Neural progenitor cell (in vitro differentiated cells): ENCODE data around the gene RNF14. TPM values are rescaled to one million over a fixed set of nuclear protein-coding genes. Genes with fewer than 3 reads are reported as not detected.
A peak's percentile ranks its signal among the peaks of the same experiment; 100 is the strongest.

Source experiments
- DNase-seq: peaks from one replicate; pipeline ENCODE4 v3.0.0-alpha.2; 2016; ENCODE audit warnings: low spot score
- H2AFZ ChIP-seq: fragments of 200-600 bp; sonication (generic); replicated peaks from 2 replicates; pipeline ENCODE4 v1.6.1; 2016; ENCODE audit warnings: antibody characterized with exemption
- H3F3A ChIP-seq: fragments of 200-600 bp; sonication (generic); 2 replicates; pipeline ENCODE4 v1.6.1; 2016; ENCODE audit warnings: antibody characterized with exemption, low read depth
- H3K27ac ChIP-seq: fragments of 200-600 bp; sonication (generic); 2 replicates; pipeline ENCODE4 v1.5.1; 2016; ENCODE audit warnings: mild to moderate bottlenecking
- H3K27me3 ChIP-seq: fragments of 200-600 bp; sonication (generic); 2 replicates; pipeline ENCODE4 v1.6.1; 2016; ENCODE audit warnings: mild to moderate bottlenecking, moderate library complexity
- H3K36me3 ChIP-seq: fragments of 200-600 bp; sonication (generic); 2 replicates; pipeline ENCODE4 v1.5.1; 2016
- H3K4me1 ChIP-seq: fragments of 200-600 bp; sonication (generic); 2 replicates; pipeline ENCODE4 v1.6.1; 2016; ENCODE audit warnings: mixed run types
- H3K4me2 ChIP-seq: fragments of 200-600 bp; sonication (generic); 2 replicates; pipeline ENCODE4 v1.6.1; 2016
- H3K4me3 ChIP-seq: fragments of 200-600 bp; sonication (generic); 2 replicates; pipeline ENCODE4 v1.5.1; 2016
- H3K79me2 ChIP-seq: fragments of 200-600 bp; sonication (generic); 2 replicates; pipeline ENCODE4 v1.6.1; 2016; ENCODE audit warnings: low read depth
- H3K9ac ChIP-seq: fragments of 200-600 bp; sonication (generic); 2 replicates; pipeline ENCODE4 v1.6.1; 2016
- H3K9me3 ChIP-seq: fragments of 200-600 bp; sonication (generic); 2 replicates; pipeline ENCODE4 v1.5.1; 2016; ENCODE audit warnings: low read depth
- H4K20me1 ChIP-seq: fragments of 200-600 bp; sonication (generic); 2 replicates; pipeline ENCODE4 v1.6.1; 2016; ENCODE audit warnings: low read depth
- H3K27ac Mint-ChIP-seq: 3 replicates; pipeline ENCODE4 v1.8.0; 2021; ENCODE audit warnings: mixed read lengths
- H3K27me3 Mint-ChIP-seq: 2 replicates; pipeline ENCODE4 v1.8.0; 2022; ENCODE audit warnings: low read depth, mild to moderate bottlenecking, inconsistent platforms, moderate library complexity, mixed read lengths; ENCODE audit not compliant: insufficient read depth
- H3K36me3 Mint-ChIP-seq: 3 replicates; pipeline ENCODE4 v1.8.0; 2021; ENCODE audit warnings: mixed read lengths
- H3K4me1 Mint-ChIP-seq: 3 replicates; pipeline ENCODE4 v1.8.0; 2021; ENCODE audit warnings: mixed read lengths
- H3K4me3 Mint-ChIP-seq: 3 replicates; pipeline ENCODE4 v1.8.0; 2021; ENCODE audit warnings: mild to moderate bottlenecking, moderate library complexity, mixed read lengths
- H3K9me3 Mint-ChIP-seq: 3 replicates; pipeline ENCODE4 v1.8.0; 2020; ENCODE audit warnings: mixed read lengths
- EZH2 ChIP-seq: fragments of 200-600 bp; sonication (generic); IDR thresholded peaks from 2 replicates; pipeline ENCODE4 v1.6.1; 2017; ENCODE audit warnings: antibody characterized with exemption, mild to moderate bottlenecking, moderate library complexity
- EZH2phosphoT487 ChIP-seq: fragments of 200-600 bp; sonication (generic); IDR thresholded peaks from 2 replicates; pipeline ENCODE4 v1.6.1; 2017; ENCODE audit warnings: antibody characterized with exemption
- total RNA-seq: library from RNA; depleted of rRNA; stranded (reverse); fragments of >200 nt; gene quantifications from 2 replicates; pipeline ENCODE4 v1.2.3, GENCODE V29; 2015; ENCODE audit warnings: low replicate concordance
- TF ChIP-seq, protein P1 (sequence below): fragments of 200-600 bp; sonication (generic); IDR thresholded peaks from 2 replicates; pipeline ENCODE4 v1.5.1; 2017; ENCODE audit warnings: antibody characterized with exemption, mild to moderate bottlenecking

The RNF14 gene
- total RNA-seq, 1 donor from 2014 or later: 41.2 TPM

DNA sequence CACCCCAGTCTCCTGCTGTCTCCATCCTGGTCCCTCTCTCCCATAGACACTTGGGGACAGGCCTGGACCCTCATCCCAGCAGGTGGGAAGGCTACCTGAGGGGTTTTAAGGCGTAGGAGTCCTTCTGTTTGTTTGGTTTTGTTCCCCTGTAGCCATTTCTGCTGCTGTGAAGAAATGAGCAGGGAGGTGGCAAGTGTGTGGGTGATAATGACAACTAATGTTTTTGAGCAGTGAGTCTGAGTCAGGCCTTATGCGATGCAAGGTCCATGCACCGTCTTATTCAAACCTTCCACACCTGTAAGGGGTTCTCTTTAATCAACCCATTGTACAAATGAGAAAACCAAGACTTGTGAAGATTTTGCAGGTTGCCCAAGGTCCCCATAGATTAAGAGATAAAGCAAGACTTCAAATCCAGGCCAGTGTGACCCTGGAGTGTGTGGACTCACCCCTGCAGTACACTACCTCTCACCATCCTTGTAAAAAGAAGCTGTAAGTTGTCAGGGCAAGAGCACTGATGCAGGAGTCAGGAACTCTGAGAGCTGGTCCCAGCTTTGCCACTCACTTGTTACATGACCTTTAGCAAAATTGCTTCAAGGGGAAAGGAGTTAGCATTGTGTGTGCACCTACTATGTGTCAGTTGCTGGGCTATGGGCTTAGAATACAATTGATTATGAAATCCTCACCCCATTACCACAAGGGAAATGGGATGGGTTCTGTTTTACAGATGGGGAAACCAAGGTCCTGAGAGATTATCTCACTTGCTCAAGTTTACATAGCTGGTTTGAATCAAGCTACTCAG lies 18.5 kb upstream of the RNF14 start:
- peaks cover 5% of the 10 kb centered on the region for H3K4me1 ChIP-seq
- TF ChIP-seq EZH2: no peak
- TF ChIP-seq, protein P1, sequence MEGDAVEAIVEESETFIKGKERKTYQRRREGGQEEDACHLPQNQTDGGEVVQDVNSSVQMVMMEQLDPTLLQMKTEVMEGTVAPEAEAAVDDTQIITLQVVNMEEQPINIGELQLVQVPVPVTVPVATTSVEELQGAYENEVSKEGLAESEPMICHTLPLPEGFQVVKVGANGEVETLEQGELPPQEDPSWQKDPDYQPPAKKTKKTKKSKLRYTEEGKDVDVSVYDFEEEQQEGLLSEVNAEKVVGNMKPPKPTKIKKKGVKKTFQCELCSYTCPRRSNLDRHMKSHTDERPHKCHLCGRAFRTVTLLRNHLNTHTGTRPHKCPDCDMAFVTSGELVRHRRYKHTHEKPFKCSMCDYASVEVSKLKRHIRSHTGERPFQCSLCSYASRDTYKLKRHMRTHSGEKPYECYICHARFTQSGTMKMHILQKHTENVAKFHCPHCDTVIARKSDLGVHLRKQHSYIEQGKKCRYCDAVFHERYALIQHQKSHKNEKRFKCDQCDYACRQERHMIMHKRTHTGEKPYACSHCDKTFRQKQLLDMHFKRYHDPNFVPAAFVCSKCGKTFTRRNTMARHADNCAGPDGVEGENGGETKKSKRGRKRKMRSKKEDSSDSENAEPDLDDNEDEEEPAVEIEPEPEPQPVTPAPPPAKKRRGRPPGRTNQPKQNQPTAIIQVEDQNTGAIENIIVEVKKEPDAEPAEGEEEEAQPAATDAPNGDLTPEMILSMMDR: no peak
- H3F3A ChIP-seq: no peaks in the 10 kb centered on the region
- H3K9ac ChIP-seq: no peak overlapping the region
- DNase-seq: no peak
- no peak overlapping the region for H3K27ac ChIP-seq
- no peaks in the 10 kb centered on the region for H3K9me3 ChIP-seq
- H3K9me3 Mint-ChIP-seq: no peaks in the 10 kb centered on the region
- no peak overlapping the region for H2AFZ ChIP-seq
- no peak overlapping the region for H3K27ac Mint-ChIP-seq
- no peaks in the 10 kb centered on the region for H3K79me2 ChIP-seq
- H3K4me3 Mint-ChIP-seq: no peak overlapping the region
- no peaks in the 10 kb centered on the region for H4K20me1 ChIP-seq
- H3K4me1 Mint-ChIP-seq: peaks cover 25% of the 10 kb centered on the region
- no peaks in the 10 kb centered on the region for H3K36me3 Mint-ChIP-seq
- H3K27me3 Mint-ChIP-seq: peaks cover 4% of the 10 kb centered on the region
- H3K4me3 ChIP-seq: no peak overlapping the region
- H3K36me3 ChIP-seq: no peaks in the 10 kb centered on the region
- H3K4me2 ChIP-seq: no peak overlapping the region
- no peaks in the 10 kb centered on the region for H3K27me3 ChIP-seq

DNA sequence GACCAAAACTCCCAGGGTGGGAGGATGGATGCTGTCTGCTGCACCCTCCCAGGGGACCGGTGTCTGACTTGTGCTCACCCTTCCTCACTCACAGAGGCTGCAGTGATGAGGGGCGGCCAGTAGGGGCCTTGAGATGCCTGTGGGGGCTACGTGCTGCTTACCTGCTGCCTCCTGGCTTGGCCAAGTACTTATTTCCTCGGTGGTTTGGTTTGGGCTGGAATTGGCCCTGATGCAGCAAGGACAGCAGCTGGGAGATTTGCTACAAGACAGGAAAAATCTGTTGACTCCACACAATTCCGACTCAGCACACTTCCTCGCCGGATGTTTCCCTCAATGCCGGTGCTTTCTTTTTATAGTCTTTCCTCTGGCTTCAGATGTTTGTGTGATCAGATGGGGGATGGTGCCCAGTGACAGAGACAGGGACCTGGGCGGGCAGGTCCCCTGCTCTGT lies 17.5 kb upstream of the RNF14 start:
- Mint-ChIP-seq H3K27ac (peak overlapping the region; percentile 55), H3K9me3 (no peaks in the 10 kb centered on the region), H3K4me3 (no peak overlapping the region), H3K36me3 (no peaks in the 10 kb centered on the region), H3K4me1 (peaks cover 24% of the 10 kb centered on the region), H3K27me3 (peaks cover 4% of the 10 kb centered on the region)
- TF ChIP-seq, protein P1: peak; percentile 72
- TF ChIP-seq EZH2: no peak
- Histone ChIP-seq H4K20me1 (no peaks in the 10 kb centered on the region), H2AFZ (no peak overlapping the region), H3K27ac (no peak overlapping the region), H3K79me2 (no peaks in the 10 kb centered on the region), H3K36me3 (no peaks in the 10 kb centered on the region), H3K9ac (no peak overlapping the region), H3K27me3 (no peaks in the 10 kb centered on the region), H3K4me2 (no peak overlapping the region), H3K9me3 (no peaks in the 10 kb centered on the region), H3K4me3 (no peak overlapping the region), H3K4me1 (no peaks in the 10 kb centered on the region), H3F3A (no peaks in the 10 kb centered on the region)
- peak; percentile 64 for DNase-seq

DNA sequence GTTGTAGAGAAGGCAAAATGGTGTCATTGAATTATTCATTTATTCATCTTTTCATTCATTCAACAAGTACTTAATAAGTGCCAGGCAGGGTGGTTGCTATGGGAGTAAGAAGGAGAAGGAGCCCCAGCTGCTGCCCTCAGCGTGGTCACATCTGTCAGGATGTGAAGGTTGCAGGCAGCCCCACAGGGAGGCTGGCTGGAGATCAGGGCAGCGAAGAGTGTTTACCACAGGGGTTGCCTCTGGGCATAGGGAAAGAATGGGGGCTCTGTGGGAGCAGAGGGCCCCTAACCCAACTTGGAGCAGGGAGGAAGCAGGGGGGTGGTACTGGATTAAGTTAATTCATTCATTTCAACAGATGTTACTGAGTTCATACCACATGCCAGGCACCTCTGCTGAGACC lies 16.9 kb upstream of the RNF14 start:
- H3K27me3 Mint-ChIP-seq: peaks cover 4% of the 10 kb centered on the region
- H3K27ac ChIP-seq: no peak overlapping the region
- H4K20me1 ChIP-seq: no peaks in the 10 kb centered on the region
- TF ChIP-seq EZH2phosphoT487: no peak
- TF ChIP-seq, protein P1: no peak
- TF ChIP-seq EZH2: no peak
- no peak for DNase-seq
- no peaks in the 10 kb centered on the region for H3K27me3 ChIP-seq
- no peaks in the 10 kb centered on the region for H3K4me1 ChIP-seq
- H3K9me3 ChIP-seq: no peaks in the 10 kb centered on the region
- no peak overlapping the region for H3K27ac Mint-ChIP-seq
- H3F3A ChIP-seq: no peaks in the 10 kb centered on the region
- no peak overlapping the region for H2AFZ ChIP-seq
- H3K4me1 Mint-ChIP-seq: peaks cover 24% of the 10 kb centered on the region
- no peaks in the 10 kb centered on the region for H3K36me3 Mint-ChIP-seq
- H3K4me3 Mint-ChIP-seq: no peak overlapping the region
- no peak overlapping the region for H3K4me3 ChIP-seq
- no peak overlapping the region for H3K4me2 ChIP-seq
- no peaks in the 10 kb centered on the region for H3K9me3 Mint-ChIP-seq
- H3K36me3 ChIP-seq: no peaks in the 10 kb centered on the region
- H3K9ac ChIP-seq: no peak overlapping the region
- no peaks in the 10 kb centered on the region for H3K79me2 ChIP-seq
